ENCODE measurements around the gene PRRT2.

Gene PRRT2

DNA sequence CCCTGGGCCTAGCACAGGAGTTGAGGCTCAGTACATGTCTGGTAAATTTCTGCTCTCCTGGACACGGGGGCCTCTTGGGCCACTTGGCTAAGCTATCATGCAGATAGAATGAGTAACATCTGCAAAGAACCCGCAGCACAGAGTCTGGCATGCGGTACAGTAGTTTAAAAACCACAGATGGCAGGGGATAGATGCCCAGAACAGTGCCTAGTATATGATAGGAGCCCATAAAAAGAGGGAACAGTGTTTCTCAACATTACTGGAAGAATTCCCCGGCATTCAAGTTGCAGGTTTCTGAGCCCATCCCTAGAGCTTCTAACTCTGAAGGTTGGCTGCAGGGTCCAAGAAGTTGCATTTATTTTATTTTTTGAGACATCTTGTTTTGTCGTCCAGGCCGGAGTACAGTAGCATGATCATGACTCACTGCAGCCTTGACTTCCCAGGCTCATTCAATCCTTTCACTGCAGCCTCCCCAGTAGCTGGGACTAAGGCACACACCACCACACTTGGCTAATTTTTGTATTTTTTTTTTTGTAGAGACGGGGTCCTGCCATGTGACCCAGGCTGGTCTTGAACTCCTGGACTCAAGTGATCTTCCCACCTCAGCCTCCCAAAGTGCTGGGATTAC is 45.3 kb downstream of the PRRT2 start:
- no peaks in the 10 kb centered on the region for H3K9me2 ChIP-seq (replicated peaks; ENCODE audit: insufficient read depth, low read length)
- H3K36me3 ChIP-seq (ENCODE audit: low read length), result no peaks in the 10 kb centered on the region
- H3K27ac ChIP-seq (ENCODE audit: low read depth, low read length), result no peak overlapping the region
- H3K79me2 ChIP-seq (ENCODE audit: insufficient read depth, low read length), result no peaks in the 10 kb centered on the region; the same call in 1 of the 2 replicates
- no peak overlapping the region for H3K4me3 ChIP-seq (ENCODE audit: insufficient read depth, low read length, poor library complexity, severe bottlenecking)
- TF ChIP-seq CTCF (IDR thresholded peaks at IDR 0.05; ENCODE audit: insufficient read depth, low read length, poor library complexity, severe bottlenecking), result no peak
- no peak for TF ChIP-seq EZH2phosphoT487 (conservative IDR thresholded peaks at IDR 0.05; ENCODE audit: low read length)
- no peak overlapping the region for H3K9ac ChIP-seq (ENCODE audit: low read length)
- H4K20me1 ChIP-seq (ENCODE audit: low read depth, low read length), result no peaks in the 10 kb centered on the region
- no peaks in the 10 kb centered on the region for H3K9me3 ChIP-seq (ENCODE audit: insufficient read depth, low read length)
- no peak overlapping the region for H2AFZ ChIP-seq (ENCODE audit: low read depth, low read length, severe bottlenecking)
- H3F3A ChIP-seq (ENCODE audit: insufficient read depth), result no peaks in the 10 kb centered on the region
- no peaks in the 10 kb centered on the region for H3K27me3 ChIP-seq (ENCODE audit: low read length)
- no peak overlapping the region for H3K4me2 ChIP-seq (ENCODE audit: low read depth, low read length, poor library complexity, severe bottlenecking)

- Histone ChIP-seq H3K9me2 (replicated peaks; ENCODE audit: insufficient read depth, low read length) (no peaks in the 10 kb centered on the region), H3K9me3 (ENCODE audit: insufficient read depth, low read length) (no peaks in the 10 kb centered on the region), H2AFZ (ENCODE audit: low read depth, low read length, severe bottlenecking) (no peak overlapping the region), H3K27me3 (ENCODE audit: low read length) (no peaks in the 10 kb centered on the region), H3K79me2 (ENCODE audit: insufficient read depth, low read length) (no peaks in the 10 kb centered on the region; the same call in 1 of the 2 replicates), H3K36me3 (ENCODE audit: low read length) (no peaks in the 10 kb centered on the region), H3F3A (ENCODE audit: insufficient read depth) (no peaks in the 10 kb centered on the region), H3K4me2 (ENCODE audit: low read depth, low read length, poor library complexity, severe bottlenecking) (no peak overlapping the region), H4K20me1 (ENCODE audit: low read depth, low read length) (no peaks in the 10 kb centered on the region), H3K9ac (ENCODE audit: low read length) (no peak overlapping the region), H3K4me3 (ENCODE audit: insufficient read depth, low read length, poor library complexity, severe bottlenecking) (no peak overlapping the region), H3K27ac (ENCODE audit: low read depth, low read length) (no peak overlapping the region)
- TF ChIP-seq EZH2phosphoT487 (conservative IDR thresholded peaks at IDR 0.05; ENCODE audit: low read length) (no peak), CTCF (IDR thresholded peaks at IDR 0.05; ENCODE audit: insufficient read depth, low read length, poor library complexity, severe bottlenecking) (no peak)
Measured at GRCh38 chr16:29858149-29858849, 46.3 kb downstream of the PRRT2 start.

DNA sequence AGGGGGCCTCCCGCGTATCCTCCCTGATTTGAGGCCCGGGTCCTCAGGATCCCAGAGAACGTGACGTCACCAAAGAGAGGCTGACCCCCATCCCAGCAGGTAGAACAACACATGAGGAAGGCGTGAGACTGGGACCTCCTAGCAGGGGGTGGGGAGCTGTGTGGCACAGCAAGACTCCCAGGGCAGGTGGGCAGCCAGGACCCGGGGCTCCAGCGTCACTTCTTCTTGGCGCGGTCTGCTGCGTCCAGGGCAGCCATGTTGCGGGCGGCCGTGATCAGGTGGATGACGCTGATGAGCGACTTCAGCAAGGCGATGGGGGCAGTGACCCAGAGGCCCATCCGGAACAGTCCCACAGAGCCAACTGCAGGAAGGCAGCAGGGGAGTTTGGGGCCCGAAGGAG is 47.0 kb downstream of the PRRT2 start:
- Histone ChIP-seq H3K9me3 (ENCODE audit: insufficient read depth, low read length) (no peaks in the 10 kb centered on the region), H3K27ac (ENCODE audit: low read depth, low read length) (no peak overlapping the region), H3K9me2 (replicated peaks; ENCODE audit: insufficient read depth, low read length) (no peaks in the 10 kb centered on the region), H3K36me3 (ENCODE audit: low read length) (no peaks in the 10 kb centered on the region), H3K27me3 (ENCODE audit: low read length) (no peaks in the 10 kb centered on the region), H3K4me3 (ENCODE audit: insufficient read depth, low read length, poor library complexity, severe bottlenecking) (no peak overlapping the region), H3K4me2 (ENCODE audit: low read depth, low read length, poor library complexity, severe bottlenecking) (no peak overlapping the region), H3F3A (ENCODE audit: insufficient read depth) (no peaks in the 10 kb centered on the region), H4K20me1 (ENCODE audit: low read depth, low read length) (no peaks in the 10 kb centered on the region), H2AFZ (ENCODE audit: low read depth, low read length, severe bottlenecking) (no peak overlapping the region), H3K79me2 (ENCODE audit: insufficient read depth, low read length) (no peaks in the 10 kb centered on the region; the same call in 1 of the 2 replicates), H3K9ac (ENCODE audit: low read length) (no peak overlapping the region)
- no peak for TF ChIP-seq CTCF (IDR thresholded peaks at IDR 0.05; ENCODE audit: insufficient read depth, low read length, poor library complexity, severe bottlenecking)
- TF ChIP-seq EZH2phosphoT487 (conservative IDR thresholded peaks at IDR 0.05; ENCODE audit: low read length), result no peak

Data from SU-DHL-6 (cell line).